ENCODE data around the gene LIX1L.
A peak's percentile ranks its signal among the peaks of the same experiment; 100 is the strongest.

LIX1L gene

DNA sequence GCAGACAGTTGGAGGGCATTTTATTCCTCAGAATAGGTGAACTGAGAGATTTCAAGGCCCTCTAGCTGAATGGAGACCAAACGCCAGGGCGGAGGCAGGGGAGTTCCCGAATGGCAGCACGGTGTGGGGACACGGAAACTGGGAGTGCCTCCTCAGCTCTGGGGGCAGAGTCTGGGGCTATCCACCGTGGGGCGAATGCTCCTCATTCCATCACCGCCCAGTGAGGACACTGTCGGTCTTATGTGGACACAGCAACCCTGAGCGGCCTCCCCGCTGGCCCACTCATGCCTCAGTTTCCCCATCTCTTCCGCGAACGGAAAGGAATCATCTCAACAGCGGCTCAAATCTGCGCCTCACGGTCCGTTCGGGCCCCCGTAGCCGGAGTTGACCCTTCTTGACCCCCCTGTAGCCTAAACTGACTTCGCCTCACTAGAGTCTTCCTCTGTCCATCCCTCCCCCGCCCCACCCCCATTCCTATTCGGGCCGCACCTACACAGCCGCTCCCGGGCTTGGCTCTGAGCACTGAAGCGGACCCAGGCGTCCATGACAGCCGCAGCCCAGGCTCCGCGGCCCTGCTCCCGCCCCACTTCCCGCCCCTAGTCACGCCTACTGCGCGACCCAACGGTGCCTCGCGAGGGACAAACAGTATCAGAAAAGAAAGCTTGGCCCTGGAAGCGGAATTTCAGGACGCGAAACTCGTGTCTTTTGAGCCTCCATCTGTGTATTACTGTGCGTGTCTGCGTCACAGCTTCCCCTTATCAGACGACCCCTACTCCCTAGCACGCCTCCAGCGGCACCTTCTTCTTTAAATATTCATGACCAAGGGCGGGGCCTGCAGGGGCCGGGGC, 39.4 kb downstream of the LIX1L start, which contains the start of gene PEX11B:
PEX11B (minus strand) TSS at position 574 of the 848 bp plus-strand sequence; CDS start at position 545, 29 bp downstream.
- DNase-seq, result peak; percentile 87 to 96 (median 93)
- intact Hi-C loops (cut with DNase I), result no loop called here

GRCh38 chr1:145917595-145917994, 40.2 kb downstream of the LIX1L start:
- intact Hi-C loops (cut with DNase I), result no loop called here
- DNase-seq, result no peak

DNA sequence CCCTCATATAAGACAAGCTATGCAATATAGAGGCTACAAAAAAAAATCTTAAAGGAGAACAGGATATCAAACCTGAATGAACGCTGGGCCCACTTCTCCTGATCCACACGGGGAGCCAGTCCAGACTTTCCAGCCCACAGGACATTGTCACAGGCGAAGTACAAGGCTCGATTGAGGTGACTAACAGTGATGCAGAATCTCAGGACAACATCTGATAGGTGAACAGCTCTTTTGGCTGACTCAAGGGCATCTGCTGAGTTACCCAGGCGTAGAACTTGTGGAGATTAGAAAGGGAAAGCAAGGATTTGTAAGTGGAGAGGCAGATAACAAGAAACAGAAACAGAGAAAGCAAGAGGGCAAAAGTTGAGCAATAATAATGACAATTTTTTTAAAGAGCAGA, 41.1 kb downstream of the LIX1L start:
- intact Hi-C loops (cut with DNase I), result no loop called here
- DNase-seq, result no peak

DNA sequence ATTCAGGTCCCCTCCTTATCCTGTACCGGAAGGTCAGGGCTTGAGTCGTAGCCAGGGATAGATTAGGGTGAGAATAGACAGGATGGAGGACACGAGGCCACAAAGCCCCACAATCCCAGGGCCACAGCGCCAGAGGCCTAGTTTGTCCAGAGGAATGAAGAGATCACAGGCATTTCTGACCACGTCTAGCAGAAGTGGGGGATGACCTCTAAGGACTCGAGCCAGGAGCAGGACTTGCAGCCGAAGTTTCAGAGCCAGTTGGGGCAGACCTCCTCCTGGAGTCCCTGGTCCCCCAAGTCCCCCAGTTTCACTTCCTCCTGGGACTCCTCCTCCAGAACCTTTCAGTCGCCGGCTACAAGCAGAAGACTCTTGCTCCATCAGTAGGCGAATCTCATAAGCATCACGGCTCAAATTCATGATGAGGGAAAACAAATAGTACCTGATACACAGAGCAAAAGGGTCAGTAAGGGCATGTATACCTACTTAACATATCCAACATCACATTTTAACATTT, 45.6 kb downstream of the LIX1L start:
- DNase-seq, result no peak
- intact Hi-C loops (cut with DNase I), result no loop called here

DNA sequence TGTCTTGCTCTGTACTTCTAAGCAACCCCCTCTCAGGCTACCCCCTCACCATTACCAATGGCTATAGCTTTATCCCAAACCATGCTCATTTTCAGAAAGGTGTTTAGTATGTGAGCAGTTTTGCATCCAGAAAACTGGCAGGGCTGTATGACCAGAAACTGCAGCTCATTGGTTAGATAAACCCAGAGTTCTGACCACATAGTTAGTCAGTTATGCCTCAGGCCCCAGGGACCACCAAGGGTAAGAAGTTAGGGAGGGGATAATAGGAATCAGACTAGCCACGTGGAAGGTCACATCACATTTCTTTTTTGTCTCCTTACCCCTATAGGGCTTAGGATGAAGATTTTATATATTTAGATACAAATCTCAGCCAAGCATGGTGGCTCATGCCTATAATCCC, 49.2 kb downstream of the LIX1L start:
- intact Hi-C loops (cut with DNase I), result no loop called here

DNA sequence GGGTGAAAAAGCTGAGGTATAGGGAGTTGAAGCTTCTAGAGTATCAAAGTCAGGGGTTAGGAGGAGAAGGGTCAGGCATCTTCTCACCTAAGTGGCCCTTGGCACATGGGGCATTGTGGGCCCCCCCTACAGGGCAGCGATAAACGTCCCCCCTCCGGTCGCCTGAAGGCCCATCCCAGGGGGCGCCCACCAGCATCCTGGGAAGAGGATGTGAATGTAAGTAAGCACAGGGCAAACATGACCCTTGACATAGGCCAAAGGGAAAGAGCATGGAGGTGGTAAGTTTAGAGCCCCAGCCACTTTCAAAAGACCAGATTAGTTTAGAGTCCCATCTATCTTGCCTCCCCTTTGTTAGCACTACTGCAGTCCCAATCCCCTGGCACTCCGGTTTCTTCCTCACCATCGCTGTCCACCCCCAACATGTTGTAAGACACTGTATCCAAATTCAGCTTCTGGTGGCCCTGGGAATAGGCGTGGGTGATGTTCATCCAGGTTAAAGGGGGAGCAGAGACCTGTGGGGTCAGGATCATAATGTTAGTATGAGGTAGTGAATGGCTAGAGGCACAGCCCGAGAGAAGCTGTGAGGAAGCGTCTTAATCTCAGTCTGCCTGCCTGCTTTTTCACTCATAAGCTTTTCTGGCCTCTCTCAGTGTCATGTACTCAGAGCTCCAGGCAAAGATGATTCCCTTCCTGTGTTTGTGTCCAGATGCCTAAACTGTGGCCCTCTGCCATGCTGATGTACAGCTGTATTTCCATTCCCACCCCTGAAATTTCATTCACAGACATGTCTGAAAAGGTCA, 50.7 kb downstream of the LIX1L start:
- intact Hi-C loops (cut with DNase I), result no loop called here

More for the DNA sequence above, 49.2 kb downstream of the LIX1L start:
- DNase-seq, result no peak

GRCh38 chr1:145901312-145902021, 56.4 kb downstream of the LIX1L start:
- DNase-seq, result no peak
- intact Hi-C loops (cut with DNase I), result no loop called here

More for the DNA sequence above, 50.7 kb downstream of the LIX1L start:
- DNase-seq, result no peak

- no peak for DNase-seq
- intact Hi-C loops (cut with DNase I), result loop anchor here (10.0 kb wide), 1 partner anchor 116 kb away; no protein-coding TSS in a partner anchor
Measured at GRCh38 chr1:145898756-145899155, 59.1 kb downstream of the LIX1L start.

DNA sequence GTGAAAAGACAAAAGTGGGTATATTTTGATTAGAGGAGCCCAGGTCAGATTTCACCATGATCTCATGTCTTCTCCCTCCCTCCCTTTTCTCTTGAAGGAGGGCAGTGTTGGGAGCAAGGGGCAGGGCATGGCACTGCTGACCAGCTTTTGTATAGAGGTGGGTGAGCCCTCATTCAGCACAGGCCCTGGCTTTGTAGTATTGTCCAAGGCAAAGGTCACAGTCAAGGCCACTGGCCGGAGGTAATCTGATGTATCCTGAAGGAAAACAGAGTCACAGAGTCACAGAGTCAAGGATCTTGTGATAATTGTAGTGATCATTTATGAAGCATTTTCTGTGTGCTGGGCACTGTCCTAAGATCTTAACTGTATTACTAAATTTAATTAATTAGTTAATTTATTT, 59.8 kb downstream of the LIX1L start:
- intact Hi-C loops (cut with DNase I), result loop anchor here (10.0 kb wide), 1 partner anchor 117 kb away; no protein-coding TSS in a partner anchor
- DNase-seq, result no peak

- DNase-seq, result no peak
- intact Hi-C loops (cut with DNase I), result loop anchor here (10.0 kb wide), 1 partner anchor 119 kb away; no protein-coding TSS in a partner anchor
Measured at GRCh38 chr1:145895471-145895870, 62.3 kb downstream of the LIX1L start.

GRCh38 chr1:145893306-145894055, 64.3 kb downstream of the LIX1L start:
- intact Hi-C loops (cut with DNase I), result loop anchor here (10.0 kb wide), 1 partner anchor 121 kb away; no protein-coding TSS in a partner anchor
- DNase-seq, result no peak

GRCh38 chr1:145892486-145893087, 65.2 kb downstream of the LIX1L start:
- intact Hi-C loops (cut with DNase I), result loop anchor here (10.0 kb wide), 1 partner anchor 122 kb away; no protein-coding TSS in a partner anchor
- no peak for DNase-seq

- intact Hi-C loops (cut with DNase I), result loop anchor here (10.0 kb wide), 1 partner anchor 123 kb away; no protein-coding TSS in a partner anchor
- DNase-seq, result peak; percentile 85 to 97 (median 92)
Measured at GRCh38 chr1:145891587-145892485, 66.0 kb downstream of the LIX1L start.

DNA sequence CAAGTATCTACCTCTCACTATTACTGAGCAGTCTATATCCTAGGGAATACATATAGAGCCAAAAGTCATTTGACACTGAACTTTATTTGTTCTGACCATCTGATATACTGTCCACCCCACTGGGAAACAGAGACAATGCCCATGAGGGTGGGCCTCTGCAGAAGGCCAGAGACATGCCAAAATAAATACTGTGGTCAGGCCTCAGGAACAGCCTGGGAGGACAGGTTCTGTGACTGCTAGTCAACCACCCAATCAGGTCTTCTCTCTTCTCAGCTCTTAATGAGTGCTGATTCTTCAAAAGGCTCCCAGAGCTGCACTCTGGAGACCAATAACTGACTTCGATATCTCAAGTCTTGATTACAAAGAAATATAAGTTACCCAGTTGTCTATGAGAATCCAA, 66.7 kb downstream of the LIX1L start:
- no peak for DNase-seq
- intact Hi-C loops (cut with DNase I), result loop anchor here (10.0 kb wide), 1 partner anchor 124 kb away; no protein-coding TSS in a partner anchor

- intact Hi-C loops (cut with DNase I), result loop anchor here (10.0 kb wide), 1 partner anchor 125 kb away; no protein-coding TSS in a partner anchor
- no peak for DNase-seq
Measured at GRCh38 chr1:145889722-145890121, 68.1 kb downstream of the LIX1L start.

GRCh38 chr1:145887631-145888030, 70.2 kb downstream of the LIX1L start:
- DNase-seq, result no peak
- intact Hi-C loops (cut with DNase I), result no loop called here

- intact Hi-C loops (cut with DNase I), result no loop called here
- DNase-seq, result no peak
Measured at GRCh38 chr1:145886816-145887215, 71.0 kb downstream of the LIX1L start.

Data from head of caudate nucleus (tissue), 42 donors.